Activated CD4-positive, CD25-positive, alpha-beta regulatory T cell treated with anti-CD3 and anti-CD28 coated beads, Interleukin-2, amount 50 U/mL, for 16 hours (primary cell): ENCODE measurements around the gene PTPN3.
A peak's percentile ranks its signal among the peaks of the same experiment; 100 is the strongest.

Source experiments
- DNase-seq: peaks from one replicate; pipeline ENCODE4 v3.0.0-alpha.2; 2020; ENCODE audit warnings: low read depth, low spot score

Gene PTPN3

GRCh38 chr9:109453210-109453842 lies 44.8 kb downstream of the PTPN3 start:
- no peak for DNase-seq

- no peak for DNase-seq
These were observed 45.3 kb downstream of the PTPN3 start for GRCh38 chr9:109452761-109453160.

- no peak for DNase-seq
These were observed 46.6 kb downstream of the PTPN3 start for GRCh38 chr9:109451311-109452025.

DNA sequence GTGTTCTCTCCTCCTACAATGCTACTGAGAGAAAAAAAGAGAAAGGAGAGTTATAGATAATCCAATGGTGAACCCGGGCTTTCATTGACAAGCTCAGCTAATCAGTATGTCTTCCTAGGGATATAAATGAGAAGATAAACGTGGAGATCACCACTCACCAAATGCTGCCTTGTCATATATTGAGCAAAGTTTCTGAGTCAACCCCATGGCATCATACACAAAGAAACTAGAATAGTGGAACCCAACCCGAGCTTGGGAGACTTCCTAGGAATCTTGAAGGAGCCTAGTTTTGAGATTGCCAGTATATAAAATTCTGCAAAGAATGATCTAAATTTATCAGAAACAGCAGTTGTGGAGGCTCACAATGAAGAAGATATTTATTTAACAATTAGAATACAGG lies 47.8 kb downstream of the PTPN3 start:
- no peak for DNase-seq

- DNase-seq = no peak
These were observed 48.9 kb downstream of the PTPN3 start for GRCh38 chr9:109449036-109449798.

GRCh38 chr9:109448223-109448622 lies 49.9 kb downstream of the PTPN3 start:
- DNase-seq = no peak

- DNase-seq = no peak
These were observed 50.6 kb downstream of the PTPN3 start for GRCh38 chr9:109447329-109448076.

DNA sequence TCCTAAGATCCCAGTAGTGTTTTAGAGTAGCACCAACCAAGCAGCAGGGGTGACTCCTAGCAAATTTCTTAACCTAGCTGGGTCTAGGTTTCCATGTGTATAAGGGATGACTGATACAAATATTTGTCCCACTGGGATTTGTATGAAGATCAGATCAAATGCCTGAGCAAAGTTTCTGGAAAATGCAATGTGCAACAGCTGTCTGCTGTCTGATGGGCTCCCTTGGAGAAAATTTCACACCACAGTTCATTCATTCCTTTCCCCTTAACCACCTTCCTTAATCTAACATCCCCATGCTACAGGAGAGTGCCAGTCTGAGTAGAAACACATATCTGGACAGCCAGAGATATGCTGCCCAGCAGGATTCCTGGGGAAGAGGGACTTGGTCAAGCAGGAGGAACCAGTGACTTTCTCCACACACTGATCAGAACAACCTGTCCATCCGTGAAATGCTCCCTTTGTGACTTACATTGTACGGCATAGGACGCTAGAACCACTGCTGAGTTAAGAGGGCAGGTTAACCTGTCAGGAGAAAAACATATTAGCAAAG lies 53.3 kb downstream of the PTPN3 start:
- DNase-seq = no peak

- no peak for DNase-seq
These were observed 55.4 kb downstream of the PTPN3 start for GRCh38 chr9:109442716-109443115.

- DNase-seq = no peak
These were observed 56.8 kb downstream of the PTPN3 start for GRCh38 chr9:109441296-109441695.

GRCh38 chr9:109440797-109441287 lies 57.3 kb downstream of the PTPN3 start:
- peak; percentile 7 for DNase-seq

- DNase-seq = no peak
These were observed 58.0 kb downstream of the PTPN3 start for GRCh38 chr9:109440117-109440515.

GRCh38 chr9:109439378-109440116 lies 58.6 kb downstream of the PTPN3 start:
- no peak for DNase-seq

- DNase-seq = no peak
These were observed 60.8 kb downstream of the PTPN3 start for GRCh38 chr9:109437286-109437685.

- no peak for DNase-seq
These were observed 62.0 kb downstream of the PTPN3 start for GRCh38 chr9:109436071-109436470.

DNA sequence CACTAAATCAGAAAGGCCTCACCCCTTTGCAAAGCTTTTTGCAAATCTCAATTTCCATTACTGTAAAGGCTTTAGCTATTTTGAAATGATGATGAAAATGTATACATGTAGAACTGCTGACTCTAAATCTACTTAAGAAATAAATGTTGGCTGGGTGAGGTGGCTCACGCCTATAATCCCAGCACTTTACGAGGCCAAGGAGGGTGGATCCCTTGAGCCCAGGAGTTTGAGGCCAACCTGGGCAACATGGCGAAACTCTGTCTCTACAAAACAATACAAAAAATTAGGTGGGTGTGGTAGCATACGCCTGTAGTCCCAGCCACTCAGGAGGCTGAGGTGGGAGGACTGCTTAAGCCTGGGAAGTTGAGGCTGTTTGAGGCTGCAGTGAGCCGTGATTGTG lies 64.6 kb downstream of the PTPN3 start:
- no peak for DNase-seq

GRCh38 chr9:109430231-109430630 lies 67.9 kb downstream of the PTPN3 start:
- DNase-seq = no peak

- no peak for DNase-seq
These were observed 69.3 kb downstream of the PTPN3 start for GRCh38 chr9:109428854-109429253.

GRCh38 chr9:109427886-109428285 lies 70.2 kb downstream of the PTPN3 start:
- no peak for DNase-seq

DNA sequence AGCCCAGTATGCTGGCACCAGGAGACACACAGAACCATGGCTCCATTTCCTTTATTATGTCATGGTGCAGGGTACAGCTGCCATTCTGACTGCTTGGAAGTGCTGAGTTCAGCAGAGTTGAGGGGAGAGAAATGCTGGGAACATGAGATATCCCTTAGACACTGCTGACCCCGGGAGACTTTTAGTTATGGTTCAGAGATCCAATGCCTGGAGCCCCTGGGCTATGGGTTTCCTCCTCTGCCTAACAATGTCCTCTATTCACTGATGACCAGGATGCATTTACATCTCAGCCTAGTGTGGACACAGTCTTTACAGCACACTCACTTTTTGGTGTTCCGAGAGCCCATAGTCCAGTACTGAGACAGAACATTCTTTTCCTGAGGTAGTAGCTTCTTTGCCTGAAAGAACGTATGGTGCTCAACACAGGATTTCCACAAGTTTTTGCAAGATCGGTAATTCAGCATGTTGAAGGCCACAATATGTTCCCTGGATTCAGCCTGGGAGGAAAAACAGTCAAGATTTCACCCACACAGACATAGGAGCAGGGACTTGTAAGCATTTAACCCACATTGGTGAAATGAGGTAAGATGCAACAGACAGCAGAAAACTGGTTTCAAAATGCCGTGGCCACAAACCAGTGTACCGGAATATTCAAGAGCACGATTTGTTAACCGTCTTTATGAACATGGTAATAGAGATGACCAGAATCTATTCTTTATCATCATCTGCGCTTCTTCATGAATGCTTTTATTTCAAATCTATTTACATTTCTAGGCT lies 71.3 kb downstream of the PTPN3 start:
- DNase-seq = no peak
